Endothelial cell (in vitro differentiated cells): ENCODE data around the gene NCOA1. TPM values are rescaled to one million over a fixed set of nuclear protein-coding genes. Genes with fewer than 3 reads are reported as not detected.

ENCODE experiments used
- DNase-seq: peaks from one replicate; pipeline ENCODE4 v3.0.0; 2021; ENCODE audit warnings: low spot score
- H3K27ac Mint-ChIP-seq: one replicate; pipeline ENCODE4 v1.8.0; 2021; ENCODE audit warnings: mixed read lengths, inconsistent platforms; ENCODE audit not compliant: unreplicated experiment
- H3K27me3 Mint-ChIP-seq: one replicate; pipeline ENCODE4 v1.8.0; 2021; ENCODE audit warnings: mild to moderate bottlenecking, moderate library complexity, mixed read lengths, inconsistent platforms; ENCODE audit not compliant: unreplicated experiment
- H3K36me3 Mint-ChIP-seq: one replicate; pipeline ENCODE4 v1.8.0; 2021; ENCODE audit warnings: mild to moderate bottlenecking, low read depth, mixed read lengths, inconsistent platforms; ENCODE audit not compliant: unreplicated experiment
- H3K4me1 Mint-ChIP-seq: one replicate; pipeline ENCODE4 v1.8.0; 2021; ENCODE audit warnings: mild to moderate bottlenecking, mixed read lengths, inconsistent platforms; ENCODE audit not compliant: unreplicated experiment
- H3K4me3 Mint-ChIP-seq: one replicate; pipeline ENCODE4 v1.8.0; 2021; ENCODE audit warnings: mild to moderate bottlenecking, mixed read lengths, inconsistent platforms; ENCODE audit not compliant: unreplicated experiment
- H3K9me3 Mint-ChIP-seq: one replicate; pipeline ENCODE4 v1.8.0; 2021; ENCODE audit warnings: mixed read lengths, inconsistent platforms; ENCODE audit not compliant: unreplicated experiment
- total RNA-seq: library from RNA; stranded (reverse); fragmentation: NEBNext Ultra II Directional; extraction: Animal tissue kit (Norgen Biotek cat#: 25700); gene quantifications from one replicate; pipeline ENCODE4 v1.2.1, GENCODE V29; 2021; ENCODE audit not compliant: unreplicated experiment
- TF ChIP-seq, protein P1 (sequence below): fragments of 200-600 bp; sonication (generic); IDR thresholded peaks from one replicate; pipeline ENCODE4 v1.5.0; 2021; ENCODE audit warnings: antibody characterized with exemption; ENCODE audit not compliant: unreplicated experiment

The NCOA1 gene
- total RNA-seq, 1 donor from 2014 or later: 47.4 TPM

DNA sequence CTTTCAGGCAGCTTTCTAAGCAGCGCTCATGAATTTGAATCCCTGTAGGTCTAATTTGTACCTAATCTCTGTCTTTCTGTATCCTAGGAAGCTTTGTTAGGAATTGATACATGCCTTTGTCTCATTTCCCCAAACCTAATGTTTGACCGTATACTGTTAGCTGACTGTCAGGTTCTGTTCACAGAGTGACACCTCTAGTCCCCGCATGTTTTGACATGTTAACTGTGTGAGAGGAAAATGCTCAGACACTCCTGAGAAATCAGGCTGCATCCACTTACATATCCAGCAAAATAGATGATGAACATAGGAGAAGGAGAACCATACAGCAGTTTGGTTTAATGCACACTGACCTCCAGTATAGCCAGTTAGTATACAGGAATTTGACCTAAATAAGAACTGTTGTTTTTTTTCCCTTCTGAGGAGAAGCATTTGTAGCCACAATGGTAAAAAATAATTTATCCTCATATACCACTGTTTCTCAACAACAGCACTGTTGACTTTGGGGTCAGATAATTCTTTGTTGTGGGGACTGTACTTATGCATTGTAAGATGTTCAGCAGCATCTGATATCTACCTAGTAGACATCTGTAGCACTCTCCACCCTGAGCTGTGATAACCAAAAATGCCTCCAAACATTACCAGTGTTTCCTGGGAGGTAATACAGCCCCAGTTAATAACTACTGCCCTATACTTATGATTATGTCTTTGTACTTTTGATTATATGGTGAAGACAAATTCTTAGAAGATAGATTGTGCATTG lies 130.9 kb downstream of the NCOA1 start:
- Mint-ChIP-seq H3K4me1 (peaks cover 4% of the 10 kb centered on the region), H3K4me3 (no peak overlapping the region), H3K27ac (no peak overlapping the region), H3K36me3 (no peaks in the 10 kb centered on the region), H3K9me3 (no peaks in the 10 kb centered on the region), H3K27me3 (peaks cover 1% of the 10 kb centered on the region)
- DNase-seq: no peak
- TF ChIP-seq, protein P1, sequence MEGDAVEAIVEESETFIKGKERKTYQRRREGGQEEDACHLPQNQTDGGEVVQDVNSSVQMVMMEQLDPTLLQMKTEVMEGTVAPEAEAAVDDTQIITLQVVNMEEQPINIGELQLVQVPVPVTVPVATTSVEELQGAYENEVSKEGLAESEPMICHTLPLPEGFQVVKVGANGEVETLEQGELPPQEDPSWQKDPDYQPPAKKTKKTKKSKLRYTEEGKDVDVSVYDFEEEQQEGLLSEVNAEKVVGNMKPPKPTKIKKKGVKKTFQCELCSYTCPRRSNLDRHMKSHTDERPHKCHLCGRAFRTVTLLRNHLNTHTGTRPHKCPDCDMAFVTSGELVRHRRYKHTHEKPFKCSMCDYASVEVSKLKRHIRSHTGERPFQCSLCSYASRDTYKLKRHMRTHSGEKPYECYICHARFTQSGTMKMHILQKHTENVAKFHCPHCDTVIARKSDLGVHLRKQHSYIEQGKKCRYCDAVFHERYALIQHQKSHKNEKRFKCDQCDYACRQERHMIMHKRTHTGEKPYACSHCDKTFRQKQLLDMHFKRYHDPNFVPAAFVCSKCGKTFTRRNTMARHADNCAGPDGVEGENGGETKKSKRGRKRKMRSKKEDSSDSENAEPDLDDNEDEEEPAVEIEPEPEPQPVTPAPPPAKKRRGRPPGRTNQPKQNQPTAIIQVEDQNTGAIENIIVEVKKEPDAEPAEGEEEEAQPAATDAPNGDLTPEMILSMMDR: no peak

DNA sequence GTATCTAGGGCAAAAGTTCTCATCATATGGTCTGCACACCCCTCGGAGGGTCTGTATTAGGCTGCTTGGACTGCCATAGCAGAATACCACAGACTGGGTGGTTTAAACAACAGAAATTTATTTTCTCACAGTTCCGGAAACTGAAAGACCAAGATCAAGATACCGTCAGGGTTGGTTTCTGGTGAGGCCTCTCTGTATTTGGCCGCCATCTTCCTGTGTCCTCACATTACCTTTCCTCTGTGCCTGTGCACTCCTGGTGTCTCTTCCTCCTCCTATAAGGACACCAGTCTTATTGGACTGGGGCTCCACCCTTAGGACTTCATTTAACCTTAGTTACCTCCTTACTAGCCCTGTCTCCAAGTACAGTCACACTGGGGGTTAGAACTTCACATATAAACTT lies 132.5 kb downstream of the NCOA1 start:
- no peak overlapping the region for H3K27ac Mint-ChIP-seq
- H3K4me3 Mint-ChIP-seq: no peak overlapping the region
- H3K27me3 Mint-ChIP-seq: peaks cover 1% of the 10 kb centered on the region
- no peak for DNase-seq
- H3K4me1 Mint-ChIP-seq: peaks cover 4% of the 10 kb centered on the region
- H3K36me3 Mint-ChIP-seq: no peaks in the 10 kb centered on the region
- TF ChIP-seq, protein P1: no peak
- no peaks in the 10 kb centered on the region for H3K9me3 Mint-ChIP-seq

DNA sequence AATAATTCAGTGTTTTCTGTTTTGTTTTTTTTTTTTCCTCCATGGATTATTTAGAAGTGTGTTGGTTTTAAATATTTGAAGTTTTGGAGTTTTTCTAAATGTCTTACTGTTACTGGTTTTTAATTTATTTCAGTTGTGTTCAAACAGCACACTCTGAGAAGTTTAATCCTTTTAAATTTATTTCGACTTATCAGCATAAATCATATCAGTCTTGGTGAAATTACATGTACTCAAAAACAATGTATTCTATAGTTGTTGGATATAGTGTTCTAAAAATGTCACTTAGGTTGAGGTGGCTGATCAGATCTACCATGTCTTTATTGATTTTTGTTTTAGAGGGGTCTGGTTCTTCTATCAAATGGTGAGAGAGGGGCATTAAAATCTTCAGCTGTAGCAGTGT lies 134.7 kb downstream of the NCOA1 start:
- H3K36me3 Mint-ChIP-seq: no peaks in the 10 kb centered on the region
- no peak overlapping the region for H3K4me3 Mint-ChIP-seq
- H3K27ac Mint-ChIP-seq: no peak overlapping the region
- peaks cover 4% of the 10 kb centered on the region for H3K4me1 Mint-ChIP-seq
- TF ChIP-seq, protein P1: no peak
- no peaks in the 10 kb centered on the region for H3K9me3 Mint-ChIP-seq
- peaks cover 1% of the 10 kb centered on the region for H3K27me3 Mint-ChIP-seq
- DNase-seq: no peak

DNA sequence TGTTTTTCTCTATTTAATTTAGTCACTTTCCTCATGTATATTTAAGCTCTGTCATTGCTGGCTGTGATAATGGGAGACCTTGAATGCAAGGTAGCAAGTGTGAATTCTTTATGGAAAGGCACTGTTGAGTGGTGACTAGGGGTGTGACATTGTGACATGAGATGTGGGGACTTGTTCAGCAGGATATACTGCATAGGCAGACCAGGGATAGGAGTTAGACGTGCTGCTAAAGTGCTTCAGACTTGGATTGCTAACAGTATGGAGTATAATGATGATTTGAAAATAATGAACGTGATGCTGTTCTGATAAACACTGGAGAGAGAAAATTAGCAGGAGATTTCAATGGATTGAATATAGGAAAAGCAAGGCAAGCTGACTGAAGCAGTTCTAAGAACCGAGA lies 135.1 kb downstream of the NCOA1 start:
- H3K4me3 Mint-ChIP-seq: no peak overlapping the region

DNA sequence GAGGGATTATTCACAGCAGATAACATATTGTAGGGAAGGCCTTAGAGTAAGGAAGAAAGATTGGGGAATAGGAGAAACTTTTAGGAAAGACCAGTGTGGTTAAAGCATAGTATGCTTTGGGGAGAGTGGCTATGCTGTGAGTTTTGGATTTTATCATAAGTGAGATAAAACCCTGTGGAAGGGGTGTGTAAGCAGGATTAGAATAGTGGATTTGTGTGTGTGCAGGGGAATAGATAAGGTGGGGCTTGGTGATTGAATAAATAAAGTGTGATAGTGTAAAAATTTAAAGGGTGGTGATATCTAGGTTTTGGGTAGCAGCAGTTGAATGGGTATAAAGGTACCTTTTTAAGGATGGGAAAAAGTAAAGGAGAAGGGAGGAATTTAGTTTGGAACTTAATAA lies 137.7 kb downstream of the NCOA1 start:
- no peak for DNase-seq
- H3K27ac Mint-ChIP-seq: no peak overlapping the region
- peaks cover 6% of the 10 kb centered on the region for H3K4me1 Mint-ChIP-seq
- H3K27me3 Mint-ChIP-seq: no peaks in the 10 kb centered on the region
- H3K9me3 Mint-ChIP-seq: no peaks in the 10 kb centered on the region
- H3K36me3 Mint-ChIP-seq: no peaks in the 10 kb centered on the region
- H3K4me3 Mint-ChIP-seq: no peak overlapping the region
- TF ChIP-seq, protein P1: no peak

More for the DNA sequence above, 135.1 kb downstream of the NCOA1 start:
- Mint-ChIP-seq H3K27ac (no peak overlapping the region), H3K36me3 (no peaks in the 10 kb centered on the region), H3K9me3 (no peaks in the 10 kb centered on the region), H3K27me3 (peaks cover 1% of the 10 kb centered on the region), H3K4me1 (peaks cover 1% of the 10 kb centered on the region)
- TF ChIP-seq, protein P1: no peak
- no peak for DNase-seq
